Adrenal gland (tissue), 12 donors: ENCODE results near the gene FAM241B. TPM values are rescaled to one million over a fixed set of nuclear protein-coding genes. Genes with fewer than 3 reads are reported as not detected.

Source experiments
- DNase-seq, 7 donors: peaks; one replicate each; pipeline ENCODE4 v3.0.0-alpha.2; 2019 to 2020
- H3K27ac ChIP-seq, 5 donors: fragments of 200-600 bp; sonication (generic) in 4 of 5; 1 replicate in 3 of 5; 2 replicates in 2 of 5; pipeline versions ENCODE4 v1.5.1 to v1.8.0; 2016 to 2020; ENCODE audit warnings: mild to moderate bottlenecking in 1 of 5
- H3K27me3 ChIP-seq: fragments of 200-600 bp; 2 replicates; pipeline ENCODE4 v1.8.0; 2021
- H3K36me3 ChIP-seq, 2 donors: fragments of 200-600 bp; replicated peaks in 1 of 2; 1 replicate in 1 of 2; 2 replicates in 1 of 2; pipeline versions ENCODE4 v1.5.1 to v1.8.0; 2018 to 2022
- H3K4me1 ChIP-seq, 2 donors: fragments of 200-600 bp; replicated peaks in 1 of 2; 1 replicate in 1 of 2; 2 replicates in 1 of 2; pipeline versions ENCODE4 v1.5.1 to v1.8.0; 2018 to 2021
- H3K4me3 ChIP-seq, 4 donors: fragments of 200-600 bp; sonication (generic) in 3 of 4; one replicate each; pipeline ENCODE4 v1.5.1; 2016 to 2018
- H3K9me3 ChIP-seq, 3 donors: fragments of 200-600 bp; sonication (generic) in 1 of 3; replicated peaks in 1 of 3; 1 replicate in 2 of 3; 2 replicates in 1 of 3; pipeline versions ENCODE4 v1.5.1 to v1.8.0; 2016 to 2021
- CTCF ChIP-seq, 6 experiments: fragments of 450-650 bp in 4 of 6; fragments of 200-600 bp in 2 of 6; sonication (generic) in 1 of 6; IDR thresholded peaks; 1 replicate in 5 of 6; 2 replicates in 1 of 6; pipeline versions ENCODE4 v1.5.1 to v1.8.0; 2016 to 2021; ENCODE audit warnings: antibody characterized with exemption in 6 of 6, mild to moderate bottlenecking in 2 of 6, moderate library complexity in 1 of 6
- POLR2A ChIP-seq, 2 donors: fragments of 450-650 bp; IDR thresholded peaks; one replicate each; pipeline ENCODE4 v1.6.1; 2017; ENCODE audit warnings: antibody characterized with exemption in 2 of 2, mild to moderate bottlenecking in 2 of 2, moderate library complexity in 1 of 2
- WGBS, 4 donors: extraction: QIAGEN DNeasy Blood & Tissue Kit in 2 of 4; methylation state at CpG; one replicate each; pipeline versions ENCODE4 v1.1.5 to v1.1.7; 2013 to 2017; 5-methylcytosine and 5-hydroxymethylcytosine counted together
- intact Hi-C, 2 donors: fragments of 100-400 bp; cut with DNase I; formaldehyde crosslinking; loops; one replicate each; pipeline versions ENCODE4 v1.14.1 to v1.15.0; 2022 to 2023
- polyA plus RNA-seq, 3 donors: library from polyadenylated mRNA; stranded (reverse); fragments of 200-250 nt in 2 of 3; fragments of 350-450 nt in 1 of 3; fragmentation: Illumina TruSeq in 1 of 3; extraction: RNeasy Lipid Tissue Mini Kit (QIAGEN cat#74804) in 1 of 3; gene quantifications; one replicate each; pipeline ENCODE4 v1.2.3, GENCODE V29; 2013 to 2014
- total RNA-seq, 9 donors: library from RNA; depleted of rRNA in 4 of 9; stranded (reverse); fragments of >200 nt in 4 of 9; fragments of 120-200 nt in 1 of 9; fragmentation: NEBNext Ultra II Directional in 1 of 9; extraction: Animal tissue kit (Norgen Biotek cat#: 25700) in 1 of 9; gene quantifications; one replicate each; pipeline versions ENCODE4 v1.1.0 to v1.2.4, GENCODE V29; 2013 to 2023
- donor health status: healthy with polysubstance abuse.
- donor health status: Bipolar disorder and iron deficiency.
- donor health status: DM: yes; HTN: yes; CAD: no.
- donor health status: DM: no; HTN: no; CAD: no.
- donor health status: DM: no; HTN: no; CAD: no.
- donor health status: DM: yes; HTN: yes; CAD: no.

FAM241B gene
- total and polyA plus RNA-seq, 12 donors, result 1.4 to 4.6 (median 3.0) TPM; not detected in 2

- Histone ChIP-seq H3K4me1 (no peaks in the 10 kb centered on the region), H3K9me3 (no peaks in the 10 kb centered on the region), H3K4me3 (no peak overlapping the region), H3K36me3 (no peaks in the 10 kb centered on the region), H3K27ac (no peak overlapping the region), H3K27me3 (no peaks in the 10 kb centered on the region)
- WGBS, 4 donors, result 69 to 74% (median 73%) methylated on average over 6 to 13 of the region's 13 CpGs
- TF ChIP-seq CTCF (IDR thresholded peaks at IDR 0.05) (no peak), POLR2A (IDR thresholded peaks at IDR 0.05) (no peak)
- intact Hi-C loops, result loop anchor here (5.0 to 10.0 kb wide), 2 partner anchors 208 to 211 kb away; no protein-coding TSS in a partner anchor
- DNase-seq, result peak in 1 of 7 donors; percentile 21
Observed at GRCh38 chr10:69635428-69636272, 5.6 kb downstream of the FAM241B start.

- 77 to 90% (median 86%) methylated on average over 3 to 5 of the region's 5 CpGs for WGBS, 4 donors
- Histone ChIP-seq H3K27me3 (no peaks in the 10 kb centered on the region), H3K36me3 (no peaks in the 10 kb centered on the region), H3K9me3 (no peaks in the 10 kb centered on the region), H3K4me1 (no peaks in the 10 kb centered on the region), H3K4me3 (no peak overlapping the region), H3K27ac (no peak overlapping the region)
- TF ChIP-seq POLR2A (IDR thresholded peaks at IDR 0.05) (no peak), CTCF (IDR thresholded peaks at IDR 0.05) (no peak)
- no peak for DNase-seq
- intact Hi-C loops, result loop anchor here (5.0 to 10.0 kb wide), 2 partner anchors 209 to 211 kb away; no protein-coding TSS in a partner anchor
Observed at GRCh38 chr10:69636273-69636575, 6.2 kb downstream of the FAM241B start.

GRCh38 chr10:69636626-69637605 is 6.9 kb downstream of the FAM241B start:
- DNase-seq, result peak in 2 of 7 donors; percentile 11 to 27
- H3K27me3 ChIP-seq, result no peaks in the 10 kb centered on the region
- no peaks in the 10 kb centered on the region for H3K9me3 ChIP-seq
- no peaks in the 10 kb centered on the region for H3K4me1 ChIP-seq
- TF ChIP-seq CTCF (IDR thresholded peaks at IDR 0.05) (no peak), POLR2A (IDR thresholded peaks at IDR 0.05) (no peak)
- WGBS, 4 donors, result 49 to 71% (median 63%) methylated on average over 7 to 10 of the region's 10 CpGs
- intact Hi-C loops, result loop anchor here (5.0 to 10.0 kb wide), 2 partner anchors 210 to 212 kb away; no protein-coding TSS in a partner anchor
- no peak overlapping the region for H3K4me3 ChIP-seq
- no peaks in the 10 kb centered on the region for H3K36me3 ChIP-seq
- H3K27ac ChIP-seq, result no peak overlapping the region

GRCh38 chr10:69638642-69639041 is 8.6 kb downstream of the FAM241B start:
- WGBS, 4 donors, result 45 to 61% (median 53%) methylated on average over 6 to 8 of the region's 8 CpGs
- intact Hi-C loops, result loop anchor here (2.0 to 10.0 kb wide), 3 partner anchors 122 to 214 kb away; no protein-coding TSS in a partner anchor
- TF ChIP-seq POLR2A (IDR thresholded peaks at IDR 0.05), result no peak
- no peak for TF ChIP-seq CTCF (IDR thresholded peaks at IDR 0.05)

More at GRCh38 chr10:69638642-69639041, 8.6 kb downstream of the FAM241B start:
- no peaks in the 10 kb centered on the region for H3K4me1 ChIP-seq
- peak in 1 of 7 donors; percentile 5 for DNase-seq
- H3K36me3 ChIP-seq, result no peaks in the 10 kb centered on the region
- no peaks in the 10 kb centered on the region for H3K9me3 ChIP-seq
- H3K27me3 ChIP-seq, result no peaks in the 10 kb centered on the region
- H3K4me3 ChIP-seq, result no peak overlapping the region
- no peak overlapping the region for H3K27ac ChIP-seq
